HepG2 (cell line): Measurements from ENCODE around the gene ZNF804B. TPM values are rescaled to one million over a fixed set of nuclear protein-coding genes. Genes with fewer than 3 reads are reported as not detected.

Experiments used
- ATAC-seq: fragments of 200-7000 bp; cut with Tn5 transposase; 3 replicates; pipeline ENCODE4 v1.9.1; 2020; ENCODE audit warnings: mild to moderate bottlenecking, moderate library complexity
- BruUV-seq: library from RNA; stranded (reverse); fragments of 400-500 nt; replicated peaks from 2 replicates; lab custom pipeline; 2021; lab: Mats Ljungman, UMichigan
- CTCF ChIA-PET: fragments of 300-600 bp; formaldehyde crosslinking; extraction: SDS; loops from one replicate; lab custom pipeline; 2021; ENCODE audit warnings: low total read pairs, inconsistent platforms, low intra/inter-chr PET ratio; lab: Yijun Ruan, JAX
- POLR2A ChIA-PET: fragments of 350-600 bp; sonication (Branson Sonifier 250); formaldehyde crosslinking; loops from one replicate; lab custom pipeline; 2020; ENCODE audit warnings: antibody characterized with exemption, inconsistent platforms; lab: Yijun Ruan, JAX
- DNase-seq: peaks from one replicate; pipeline ENCODE4 v3.0.0-alpha.2; 2015; ENCODE audit warnings: low spot score
- FAIRE-seq: peaks from 3 replicates; lab custom pipeline; 2011; peaks lifted over from hg19 to GRCh38; lab: Jason Lieb, UNC
- H2AFZ ChIP-seq: one replicate; pipeline ENCODE4 v1.6.1; 2011; ENCODE audit warnings: low read length, inconsistent platforms
- H3K27ac ChIP-seq: fragments of 300-600 bp; 3 replicates; pipeline ENCODE4 v1.8.0; 2011; ENCODE audit warnings: mixed run types, mild to moderate bottlenecking, mixed read lengths, low read length, inconsistent platforms; ENCODE audit not compliant: insufficient read depth; ENCODE audit errors: extremely low read length
- H3K27me3 ChIP-seq, 2 experiments: fragments of 200-600 bp in 1 of 2; 2 replicates in 1 of 2; 3 replicates in 1 of 2; pipeline versions ENCODE4 v1.6.0 to v1.8.0; 2011; ENCODE audit warnings: low read length in 2 of 2, mild to moderate bottlenecking in 2 of 2, moderate library complexity in 2 of 2, inconsistent platforms in 1 of 2; ENCODE audit not compliant: insufficient read depth in 2 of 2, control insufficient read depth in 1 of 2
- H3K36me3 ChIP-seq, 2 experiments: fragments of 200-600 bp in 1 of 2; replicated peaks in 1 of 2; 2 replicates in 1 of 2; 3 replicates in 1 of 2; pipeline versions ENCODE4 v1.5.1 to v1.8.0; 2011; ENCODE audit warnings: low read length in 2 of 2, inconsistent platforms in 1 of 2; ENCODE audit not compliant: insufficient read depth in 2 of 2, control insufficient read depth in 1 of 2
- H3K4me1 ChIP-seq: 2 replicates; pipeline ENCODE4 v1.5.1; 2012; ENCODE audit warnings: low read length, inconsistent platforms; ENCODE audit not compliant: insufficient read depth
- H3K4me2 ChIP-seq: 2 replicates; pipeline ENCODE4 v1.6.0; 2011; ENCODE audit warnings: low read depth, low read length, inconsistent platforms
- H3K4me3 ChIP-seq, 3 experiments: fragments of 200-600 bp in 1 of 3; sonication (generic), shearing (Covaris generic) in 1 of 3; replicated peaks in 1 of 3; 2 replicates each; pipeline ENCODE4 v1.5.1; 2011 to 2016; ENCODE audit warnings: low read length in 3 of 3, inconsistent platforms in 2 of 3, low read depth in 2 of 3, mild to moderate bottlenecking in 2 of 3, control low read depth in 1 of 3, mixed read lengths in 1 of 3; ENCODE audit not compliant: insufficient read depth in 1 of 3
- H3K79me2 ChIP-seq: one replicate; pipeline ENCODE4 v1.6.1; 2011; ENCODE audit warnings: low read length, inconsistent platforms; ENCODE audit not compliant: insufficient read depth
- H3K9ac ChIP-seq: 2 replicates; pipeline ENCODE4 v1.6.0; 2011; ENCODE audit warnings: mild to moderate bottlenecking, low read depth, low read length, inconsistent platforms; ENCODE audit not compliant: insufficient read depth
- H3K9me3 ChIP-seq: 2 replicates; pipeline ENCODE4 v1.5.1; 2012; ENCODE audit warnings: mild to moderate bottlenecking, low read length
- H4K20me1 ChIP-seq: 2 replicates; pipeline ENCODE4 v1.6.0; 2011; ENCODE audit warnings: inconsistent platforms, mild to moderate bottlenecking, low read length, moderate library complexity; ENCODE audit not compliant: insufficient read depth
- GLI4 ChIP-seq: sonication (generic); formaldehyde crosslinking; IDR thresholded peaks from 2 replicates; pipeline ENCODE4 v1.5.1; 2020; ENCODE audit warnings: missing genetic modification reagents, mild to moderate bottlenecking, moderate library complexity, borderline replicate concordance
- IKZF1 ChIP-seq: fragments of 450-650 bp; IDR thresholded peaks from 2 replicates; pipeline ENCODE4 v1.7.1; 2016
- JUN ChIP-seq: sonication (generic); formaldehyde crosslinking; IDR thresholded peaks from 2 replicates; pipeline ENCODE4 v1.4.0; 2020; ENCODE audit warnings: mild to moderate bottlenecking, missing genetic modification reagents
- KMT2A ChIP-seq: sonication (generic); formaldehyde crosslinking; IDR thresholded peaks from 2 replicates; pipeline ENCODE4 v1.4.0; 2020; ENCODE audit warnings: missing genetic modification reagents
- ZBTB43 ChIP-seq: sonication (generic); formaldehyde crosslinking; conservative IDR thresholded peaks from 2 replicates; pipeline ENCODE4 v1.4.0; 2020; ENCODE audit warnings: missing genetic modification reagents
- ZNF576 ChIP-seq: sonication (generic); formaldehyde crosslinking; IDR thresholded peaks from 2 replicates; pipeline ENCODE4 v1.4.0; 2020; ENCODE audit warnings: mild to moderate bottlenecking, missing genetic modification reagents
- ZSCAN31 ChIP-seq: sonication (generic); formaldehyde crosslinking; IDR thresholded peaks from 2 replicates; pipeline ENCODE4 v1.5.0; 2020; ENCODE audit warnings: low read depth, mild to moderate bottlenecking, missing genetic modification reagents
- WGBS: methylation state at CpG from one replicate; pipeline ENCODE4 v1.1.6; 2017; ENCODE audit warnings: low lambda C conversion rate; 5-methylcytosine and 5-hydroxymethylcytosine counted together
- in situ Hi-C: cut with HindIII; loops from 2 replicates; pipeline ENCODE4 v1.10.0; 2017; ENCODE audit warnings: low pct_unique_long_range_greater_than_20kb; ENCODE audit not compliant: extremely low pct_ligation_motif_present
- intact Hi-C: fragments of 100-400 bp; cut with micrococcal nuclease; formaldehyde crosslinking; loops from one replicate; pipeline ENCODE4 v1.10.0; 2022; ENCODE audit not compliant: unreplicated experiment
- polyA plus RNA-seq, 8 experiments: library from polyadenylated mRNA; depleted of rRNA in 3 of 8; stranded (reverse) in 7 of 8; unstranded in 1 of 8; fragments of >200 nt; fragmentation: Illumina TruSeq in 4 of 8; extraction: Trizol in 4 of 8; gene quantifications; 2 replicates each; pipeline versions ENCODE4 v1.2.1 to v1.2.3, GENCODE V29; 2011 to 2016; ENCODE audit warnings: low read depth in 4 of 8, missing spikeins in 1 of 8, mixed read lengths in 1 of 8; ENCODE audit not compliant: insufficient read depth in 1 of 8
- total RNA-seq, 5 experiments: library from RNA; depleted of rRNA; stranded (reverse); fragments of >200 nt; fragmentation: Illumina TruSeq; extraction: Trizol; gene quantifications; 2 replicates each; pipeline ENCODE4 v1.2.3, GENCODE V29; 2016; ENCODE audit warnings: low read depth in 1 of 5

Gene ZNF804B
- total and polyA plus RNA-seq, 2 of the 13 experiments (the other 11 are each of a cell fraction or from before 2014, with no cell fraction given) = not detected

- Histone ChIP-seq H4K20me1 (no peaks in the 10 kb centered on the region), H3K9me3 (no peaks in the 10 kb centered on the region), H3K9ac (no peak overlapping the region), H3K4me3 (no peak overlapping the region), H3K4me2 (no peak overlapping the region), H3K27ac (no peak overlapping the region), H3K4me1 (no peaks in the 10 kb centered on the region), H3K79me2 (no peaks in the 10 kb centered on the region), H3K36me3 (no peaks in the 10 kb centered on the region), H3K27me3 (no peaks in the 10 kb centered on the region), H2AFZ (no peak overlapping the region)
- no peak for TF ChIP-seq ZBTB43 (CRISPR knock-in tag)
- TF ChIP-seq GLI4 (CRISPR knock-in tag) = no peak
- TF ChIP-seq ZSCAN31 (CRISPR knock-in tag) = no peak
- no peak for TF ChIP-seq KMT2A (CRISPR knock-in tag)
- no peak for TF ChIP-seq ZNF576 (CRISPR knock-in tag)
- TF ChIP-seq IKZF1 = no peak
- no peak for TF ChIP-seq JUN (CRISPR knock-in tag)
- FAIRE-seq = no peak
- DNase-seq = no peak
- POLR2A ChIA-PET = no interaction called here
- intact Hi-C loops = no loop called here
- ATAC-seq = no peak
- 14% methylated on average over 5 of the region's 5 CpGs for WGBS
- CTCF ChIA-PET = no interaction called here
- in situ Hi-C loops = no loop called here
- BruUV-seq = no TSS peak
Measured at GRCh38 chr7:88933285-88933684, 173.8 kb downstream of the ZNF804B start.
